IMR-90 (cell line): Measurements from ENCODE around the gene NTN4. TPM values are rescaled to one million over a fixed set of nuclear protein-coding genes. Genes with fewer than 3 reads are reported as not detected.

Experiments used
- ATAC-seq: fragments of 200-7000 bp; cut with Tn5 transposase; 2 replicates; pipeline ENCODE4 v1.9.1; 2020; ENCODE audit warnings: low read depth, mild to moderate bottlenecking, moderate library complexity
- BruUV-seq: library from RNA; stranded (reverse); fragments of 400-500 nt; replicated peaks from 2 replicates; lab custom pipeline; 2021; lab: Mats Ljungman, UMichigan
- CTCF ChIA-PET: fragments of 300-600 bp; formaldehyde crosslinking; extraction: SDS; loops from one replicate; lab custom pipeline; 2021; ENCODE audit warnings: antibody characterized with exemption; lab: Yijun Ruan, JAX
- POLR2A ChIA-PET: fragments of 300-600 bp; sonication (Branson Sonifier 250); formaldehyde crosslinking; loops from one replicate; lab custom pipeline; 2022; ENCODE audit warnings: antibody characterized with exemption; ENCODE audit not compliant: unreplicated experiment; lab: Charles Lee
- DNase-seq: peaks from one replicate; pipeline ENCODE4 v3.0.0; 2013
- H2AFZ ChIP-seq: replicated peaks from 2 replicates; pipeline ENCODE3; 2013; ENCODE audit warnings: low read length, mild to moderate bottlenecking; ENCODE audit not compliant: poor library complexity
- H2AK5ac ChIP-seq: 2 replicates; pipeline ENCODE4 v1.6.1; 2013; ENCODE audit warnings: low read depth, low read length, inconsistent platforms
- H2AK9ac ChIP-seq: replicated peaks from 2 replicates; pipeline ENCODE3; 2013; ENCODE audit warnings: mild to moderate bottlenecking, low read depth, low read length, moderate library complexity; ENCODE audit not compliant: poor library complexity
- H2BK120ac ChIP-seq: 2 replicates; pipeline ENCODE4 v1.6.1; 2013; ENCODE audit warnings: low read depth, low read length, inconsistent platforms
- H2BK15ac ChIP-seq: 3 replicates; pipeline ENCODE4 v1.6.1; 2013; ENCODE audit warnings: low read depth, low read length, inconsistent platforms
- H2BK20ac ChIP-seq: 2 replicates; pipeline ENCODE4 v1.6.1; 2013; ENCODE audit warnings: low read depth, mild to moderate bottlenecking, inconsistent platforms, low read length, moderate library complexity
- H2BK5ac ChIP-seq: 2 replicates; pipeline ENCODE4 v1.6.1; 2013; ENCODE audit warnings: mild to moderate bottlenecking, low read depth, low read length, inconsistent platforms; ENCODE audit not compliant: poor library complexity, severe bottlenecking
- H3K14ac ChIP-seq: replicated peaks from 2 replicates; pipeline ENCODE4 v1.6.1; 2013; ENCODE audit warnings: low read depth, low read length, inconsistent platforms
- H3K18ac ChIP-seq: 2 replicates; pipeline ENCODE4 v1.6.1; 2013; ENCODE audit warnings: low read depth, low read length, control low read depth
- H3K23ac ChIP-seq: 2 replicates; pipeline ENCODE4 v1.6.1; 2013; ENCODE audit warnings: low read depth, low read length, inconsistent platforms
- H3K27ac ChIP-seq: 2 replicates; pipeline ENCODE4 v1.5.1; 2013; ENCODE audit warnings: mild to moderate bottlenecking, control low read depth, low read length; ENCODE audit not compliant: insufficient read depth
- H3K27me3 ChIP-seq: 2 replicates; pipeline ENCODE4 v1.6.1; 2013; ENCODE audit warnings: low read length; ENCODE audit not compliant: control insufficient read depth, insufficient read depth
- H3K36me3 ChIP-seq: 2 replicates; pipeline ENCODE4 v1.6.1; 2013; ENCODE audit warnings: low read length, mixed read lengths; ENCODE audit not compliant: control insufficient read depth, insufficient read depth
- H3K4ac ChIP-seq: 2 replicates; pipeline ENCODE4 v1.6.1; 2013; ENCODE audit warnings: low read depth, low read length, inconsistent platforms
- H3K4me1 ChIP-seq: 2 replicates; pipeline ENCODE4 v1.6.1; 2013; ENCODE audit warnings: low read length, mixed read lengths; ENCODE audit not compliant: control insufficient read depth, insufficient read depth
- H3K4me2 ChIP-seq: 2 replicates; pipeline ENCODE4 v1.6.1; 2013; ENCODE audit warnings: low read depth, mild to moderate bottlenecking, control low read depth, low read length, moderate library complexity
- H3K4me3 ChIP-seq: 2 replicates; pipeline ENCODE4 v1.5.1; 2013; ENCODE audit warnings: low read depth, mild to moderate bottlenecking, control low read depth, low read length, moderate library complexity; ENCODE audit not compliant: insufficient read depth
- H3K56ac ChIP-seq: 2 replicates; pipeline ENCODE4 v1.6.1; 2013; ENCODE audit warnings: low read length, inconsistent platforms; ENCODE audit not compliant: insufficient read depth; ENCODE audit errors: extremely low read depth
- H3K79me1 ChIP-seq, 2 experiments: 2 replicates each; pipeline ENCODE4 v1.6.1; 2013; ENCODE audit warnings: low read length in 2 of 2, inconsistent platforms in 1 of 2, low read depth in 1 of 2
- H3K9ac ChIP-seq: 2 replicates; pipeline ENCODE4 v1.6.1; 2013; ENCODE audit warnings: low read depth, low read length, control low read depth
- H3K9me1 ChIP-seq: 2 replicates; pipeline ENCODE4 v1.6.1; 2013; ENCODE audit warnings: low read length, inconsistent platforms; ENCODE audit not compliant: insufficient read depth
- H3K9me3 ChIP-seq: 2 replicates; pipeline ENCODE4 v1.6.1; 2013; ENCODE audit warnings: low read length; ENCODE audit not compliant: control insufficient read depth, insufficient read depth
- H4K20me1 ChIP-seq: 2 replicates; pipeline ENCODE4 v1.6.1; 2013; ENCODE audit warnings: low read length, inconsistent platforms; ENCODE audit not compliant: insufficient read depth
- H4K5ac ChIP-seq: 2 replicates; pipeline ENCODE4 v1.6.1; 2013; ENCODE audit warnings: mild to moderate bottlenecking, low read depth, low read length, control low read depth
- H4K8ac ChIP-seq, 2 experiments: 2 replicates each; pipeline ENCODE4 v1.6.1; 2013; ENCODE audit warnings: low read depth in 2 of 2, low read length in 2 of 2, control low read depth in 1 of 2, inconsistent platforms in 1 of 2
- H4K91ac ChIP-seq: 2 replicates; pipeline ENCODE4 v1.6.1; 2013; ENCODE audit warnings: low read depth, low read length, inconsistent platforms; ENCODE audit not compliant: insufficient read depth
- MAZ ChIP-seq: IDR thresholded peaks from 2 replicates; pipeline ENCODE4 v1.6.1; 2012; ENCODE audit warnings: low read depth, mild to moderate bottlenecking, low read length, improper control_type of control experiment, moderate library complexity, borderline replicate concordance
- dilution Hi-C: fragments of 300-500 bp; cut with HindIII; formaldehyde crosslinking; loops from one replicate; pipeline ENCODE4 v1.14.3; 2018; ENCODE audit warnings: low sequenced_read_pairs; ENCODE audit not compliant: unreplicated experiment
- in situ Hi-C: fragments of 300-500 bp; cut with MboI; formaldehyde crosslinking; loops from 3 replicates; pipeline ENCODE4 v1.14.3; 2019; ENCODE audit warnings: low sequenced_read_pairs, inconsistent platforms, mixed read lengths
- intact Hi-C: fragments of 100-400 bp; cut with micrococcal nuclease; formaldehyde crosslinking; loops from 2 replicates; pipeline ENCODE4 v1.10.0; 2022
- polyA plus RNA-seq, 3 experiments: library from polyadenylated mRNA; depleted of rRNA; stranded (reverse); fragments of >200 nt; gene quantifications; 2 replicates each; pipeline ENCODE4 v1.2.3, GENCODE V29; 2012; ENCODE audit warnings: low replicate concordance in 1 of 3
- total RNA-seq: library from RNA; depleted of rRNA; stranded (reverse); fragments of >200 nt; gene quantifications from 2 replicates; pipeline ENCODE4 v1.2.3, GENCODE V29; 2012
- TF ChIP-seq, protein P1 (sequence below): fragments of 150-350 bp; IDR thresholded peaks from 2 replicates; pipeline ENCODE4 v1.6.1; 2016; ENCODE audit warnings: low read depth, mild to moderate bottlenecking, low read length, moderate library complexity, borderline replicate concordance

Gene NTN4
- total and polyA plus RNA-seq, 2 of the 4 experiments (the other 2 are of a cell fraction) = 54.6 to 56.6 TPM

- DNase-seq = no peak
- H2AFZ ChIP-seq = no peak overlapping the region
- no peak overlapping the region for H2BK20ac ChIP-seq
- H3K56ac ChIP-seq = no peak overlapping the region
- no peak for ATAC-seq
- ChIA-PET CTCF (no interaction called here), POLR2A (no interaction called here)
- no peaks in the 10 kb centered on the region for H3K27me3 ChIP-seq
- peaks cover 17% of the 10 kb centered on the region for H3K36me3 ChIP-seq
- H3K4me3 ChIP-seq = no peak overlapping the region
- no TSS peak for BruUV-seq
- H3K79me1 ChIP-seq = no peaks in the 10 kb centered on the region
- no peak overlapping the region for H4K8ac ChIP-seq
- H3K4ac ChIP-seq = no peak overlapping the region
- intact Hi-C loops = no loop called here
- H2AK9ac ChIP-seq = no peak overlapping the region
- 0 out of 2 replicates have a peak overlapping the region, but pooled peaks have one; percentile 6 for H2BK120ac ChIP-seq
- H4K20me1 ChIP-seq = no peaks in the 10 kb centered on the region
- no peaks in the 10 kb centered on the region for H3K9me3 ChIP-seq
- no peak overlapping the region; the same call in 1 of the 2 replicates for H3K18ac ChIP-seq
- H2BK5ac ChIP-seq = no peak overlapping the region
- peaks cover 7% of the 10 kb centered on the region; the same call in 1 of the 2 replicates for H3K9me1 ChIP-seq
- no peak overlapping the region for H3K14ac ChIP-seq
- no peak overlapping the region for H2AK5ac ChIP-seq
- TF ChIP-seq MAZ = no peak
- TF ChIP-seq, protein P1, sequence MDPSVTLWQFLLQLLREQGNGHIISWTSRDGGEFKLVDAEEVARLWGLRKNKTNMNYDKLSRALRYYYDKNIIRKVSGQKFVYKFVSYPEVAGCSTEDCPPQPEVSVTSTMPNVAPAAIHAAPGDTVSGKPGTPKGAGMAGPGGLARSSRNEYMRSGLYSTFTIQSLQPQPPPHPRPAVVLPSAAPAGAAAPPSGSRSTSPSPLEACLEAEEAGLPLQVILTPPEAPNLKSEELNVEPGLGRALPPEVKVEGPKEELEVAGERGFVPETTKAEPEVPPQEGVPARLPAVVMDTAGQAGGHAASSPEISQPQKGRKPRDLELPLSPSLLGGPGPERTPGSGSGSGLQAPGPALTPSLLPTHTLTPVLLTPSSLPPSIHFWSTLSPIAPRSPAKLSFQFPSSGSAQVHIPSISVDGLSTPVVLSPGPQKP = no peak
- no peak overlapping the region; the same call in 1 of the 2 replicates for H3K27ac ChIP-seq
- H4K91ac ChIP-seq = no peak overlapping the region
- dilution Hi-C loops = no loop called here
- in situ Hi-C loops = no loop called here
- H3K4me1 ChIP-seq = peaks cover 2% of the 10 kb centered on the region; the same call in 1 of the 2 replicates
- no peak overlapping the region for H3K23ac ChIP-seq
- no peak overlapping the region for H3K9ac ChIP-seq
- H3K4me2 ChIP-seq = no peak overlapping the region
- H2BK15ac ChIP-seq = no peak overlapping the region
- H4K5ac ChIP-seq = no peak overlapping the region
Measured at GRCh38 chr12:95674163-95674562, 116.4 kb downstream of the NTN4 start.
